Gastrocnemius medialis (tissue), 4 donors: ENCODE measurements around the gene LOXL3. TPM values are rescaled to one million over a fixed set of nuclear protein-coding genes. Genes with fewer than 3 reads are reported as not detected.
A peak's percentile ranks its signal among the peaks of the same experiment; 100 is the strongest.

Experiments used
- ATAC-seq, 2 donors: fragments of 150-250 bp; one replicate each; pipeline ENCODE4 v1.9.1; 2016
- DNase-seq, 2 donors: peaks; one replicate each; pipeline ENCODE4 v3.0.0-alpha.2; 2019
- H3K27ac ChIP-seq, 4 donors: fragments of 200-600 bp; sonication (generic); 1 replicate in 1 of 4; 2 replicates in 3 of 4; pipeline ENCODE4 v1.5.1; 2016 to 2018; ENCODE audit warnings: mild to moderate bottlenecking in 2 of 4, moderate library complexity in 1 of 4
- H3K27me3 ChIP-seq, 3 donors: fragments of 200-600 bp; sonication (generic) in 2 of 3; 1 replicate in 1 of 3; 2 replicates in 2 of 3; pipeline versions ENCODE4 v1.5.1 to v1.6.0; 2016 to 2019; ENCODE audit warnings: mild to moderate bottlenecking in 1 of 3, moderate library complexity in 1 of 3
- H3K36me3 ChIP-seq, 2 donors: fragments of 200-600 bp; sonication (generic) in 1 of 2; one replicate each; pipeline ENCODE4 v1.5.1; 2017 to 2018
- H3K4me1 ChIP-seq, 2 donors: fragments of 200-600 bp; sonication (generic) in 1 of 2; one replicate each; pipeline ENCODE4 v1.5.1; 2016 to 2017; ENCODE audit warnings: mild to moderate bottlenecking in 2 of 2
- H3K4me3 ChIP-seq, 4 donors: fragments of 200-600 bp; sonication (generic) in 3 of 4; 1 replicate in 1 of 4; 2 replicates in 3 of 4; pipeline ENCODE4 v1.5.1; 2016 to 2019; ENCODE audit warnings: mild to moderate bottlenecking in 2 of 4
- H3K9me3 ChIP-seq, 3 donors: fragments of 200-600 bp; sonication (generic) in 2 of 3; 1 replicate in 1 of 3; 2 replicates in 2 of 3; pipeline ENCODE4 v1.5.1; 2016 to 2019
- CTCF ChIP-seq, 5 experiments: fragments of 450-650 bp in 3 of 5; fragments of 200-600 bp in 2 of 5; sonication (generic) in 2 of 5; IDR thresholded peaks in 4 of 5; conservative IDR thresholded peaks in 1 of 5; 1 replicate in 4 of 5; 2 replicates in 1 of 5; pipeline ENCODE4 v1.5.1; 2016 to 2019; ENCODE audit warnings: antibody characterized with exemption in 5 of 5, mild to moderate bottlenecking in 3 of 5, moderate library complexity in 3 of 5
- POLR2A ChIP-seq, 2 donors: fragments of 450-650 bp; IDR thresholded peaks; one replicate each; pipeline ENCODE4 v1.6.1; 2017; ENCODE audit warnings: antibody characterized with exemption in 2 of 2, mild to moderate bottlenecking in 2 of 2, moderate library complexity in 2 of 2
- in situ Hi-C, 4 donors: fragments of 200-750 bp; cut with MboI; loops; one replicate each; pipeline versions ENCODE4 v1.15.0 to v1.8.0; 2017; ENCODE audit warnings: low sequenced_read_pairs in 4 of 4
- intact Hi-C: fragments of 100-400 bp; cut with DNase I; formaldehyde crosslinking; loops from one replicate; pipeline ENCODE4 v1.15.1; 2023; ENCODE audit warnings: low total_unique reads
- total RNA-seq, 4 donors: library from RNA; depleted of rRNA; stranded (reverse); fragments of >200 nt; gene quantifications; one replicate each; pipeline versions ENCODE4 v1.1.0 to v1.2.3, GENCODE V29; 2016

The LOXL3 gene, protein sequence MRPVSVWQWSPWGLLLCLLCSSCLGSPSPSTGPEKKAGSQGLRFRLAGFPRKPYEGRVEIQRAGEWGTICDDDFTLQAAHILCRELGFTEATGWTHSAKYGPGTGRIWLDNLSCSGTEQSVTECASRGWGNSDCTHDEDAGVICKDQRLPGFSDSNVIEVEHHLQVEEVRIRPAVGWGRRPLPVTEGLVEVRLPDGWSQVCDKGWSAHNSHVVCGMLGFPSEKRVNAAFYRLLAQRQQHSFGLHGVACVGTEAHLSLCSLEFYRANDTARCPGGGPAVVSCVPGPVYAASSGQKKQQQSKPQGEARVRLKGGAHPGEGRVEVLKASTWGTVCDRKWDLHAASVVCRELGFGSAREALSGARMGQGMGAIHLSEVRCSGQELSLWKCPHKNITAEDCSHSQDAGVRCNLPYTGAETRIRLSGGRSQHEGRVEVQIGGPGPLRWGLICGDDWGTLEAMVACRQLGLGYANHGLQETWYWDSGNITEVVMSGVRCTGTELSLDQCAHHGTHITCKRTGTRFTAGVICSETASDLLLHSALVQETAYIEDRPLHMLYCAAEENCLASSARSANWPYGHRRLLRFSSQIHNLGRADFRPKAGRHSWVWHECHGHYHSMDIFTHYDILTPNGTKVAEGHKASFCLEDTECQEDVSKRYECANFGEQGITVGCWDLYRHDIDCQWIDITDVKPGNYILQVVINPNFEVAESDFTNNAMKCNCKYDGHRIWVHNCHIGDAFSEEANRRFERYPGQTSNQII
- total RNA-seq = 1 to 10 TPM in 1 of 4 donors, under 1 TPM in 3; 0.65 to 1.3 (median 0.95) TPM

DNA sequence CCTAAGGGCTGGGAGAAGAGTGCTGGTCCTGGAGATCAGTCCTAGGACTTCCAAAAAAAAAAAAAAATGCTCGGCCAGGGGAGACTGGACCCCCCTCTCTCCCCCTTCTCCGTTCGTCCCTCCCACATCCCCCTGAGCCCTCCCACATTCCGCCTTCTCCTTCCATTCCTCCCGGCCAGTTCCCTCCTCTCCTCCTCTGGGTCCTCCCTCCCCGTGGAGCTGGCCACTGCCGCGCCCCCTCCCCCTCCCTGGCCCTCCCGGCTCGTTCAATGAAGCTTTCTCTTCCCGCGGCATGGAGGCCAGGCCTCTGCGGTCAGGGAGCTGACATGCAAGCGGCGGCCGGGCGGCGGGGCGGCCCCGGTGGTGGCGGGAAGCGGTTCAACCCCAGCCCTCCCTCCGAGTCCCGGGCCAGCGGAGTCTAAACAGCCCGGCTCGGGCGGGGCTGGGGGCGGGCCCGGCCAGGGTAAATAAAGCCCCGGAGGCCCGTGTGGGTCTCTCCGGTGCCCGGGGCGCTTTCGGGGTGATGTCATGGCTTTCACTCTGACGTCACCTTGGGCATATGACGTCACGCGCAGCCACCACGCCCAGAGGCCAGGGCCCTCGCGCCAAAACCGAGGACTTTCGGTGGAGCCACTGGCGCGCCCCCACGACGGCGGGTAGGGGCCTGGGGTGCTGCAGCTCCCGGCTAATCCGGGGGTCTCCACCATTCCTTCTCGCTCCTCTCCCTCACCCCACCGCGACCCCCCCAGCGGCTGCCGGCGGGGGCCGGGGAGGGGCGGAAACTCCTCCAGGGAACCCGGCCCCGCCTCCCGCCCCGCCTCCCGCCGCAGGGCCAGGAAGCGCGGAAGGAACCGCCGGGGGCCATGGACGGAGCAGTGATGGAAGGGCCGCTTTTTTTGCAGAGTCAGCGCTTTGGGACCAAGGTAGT lies at the start of gene LOXL3, which contains the start of gene DOK1:
TSS of gene LOXL3 (minus strand) at position 51 of the 928 bp plus-strand sequence. CDS start 1,308 bp downstream, outside the sequence.
TSS of gene DOK1 (plus strand) at position 829 of the 928 bp plus-strand sequence. CDS start at position 864, 35 bp downstream.
- Histone ChIP-seq H3K27ac (peak within 1 kb of the TSS; percentile 76 to 82 (median 77)), H3K27me3 (peaks cover 22 to 46% (median 45%) of the 10 kb centered on the region in 3 donors), H3K36me3 (no peaks in the 10 kb centered on the region), H3K4me1 (peaks cover 0 to 13% of the 10 kb centered on the region in 2 donors), H3K9me3 (no peaks in the 10 kb centered on the region), H3K4me3 (peak within 1 kb of the TSS; percentile 62 to 75 (median 72))
- peak; percentile 62 to 72 for ATAC-seq
- TF ChIP-seq CTCF (IDR thresholded peaks at IDR 0.05 in 4 of 5, conservative IDR thresholded peaks at IDR 0.05 in 1 of 5) (no peak), POLR2A (IDR thresholded peaks at IDR 0.05) (peak in 1 of 2 donors; percentile 8)
- DNase-seq = peak; percentile 59 to 62
- in situ Hi-C loops (no loop called here), intact Hi-C loops (no loop called here)

DNA sequence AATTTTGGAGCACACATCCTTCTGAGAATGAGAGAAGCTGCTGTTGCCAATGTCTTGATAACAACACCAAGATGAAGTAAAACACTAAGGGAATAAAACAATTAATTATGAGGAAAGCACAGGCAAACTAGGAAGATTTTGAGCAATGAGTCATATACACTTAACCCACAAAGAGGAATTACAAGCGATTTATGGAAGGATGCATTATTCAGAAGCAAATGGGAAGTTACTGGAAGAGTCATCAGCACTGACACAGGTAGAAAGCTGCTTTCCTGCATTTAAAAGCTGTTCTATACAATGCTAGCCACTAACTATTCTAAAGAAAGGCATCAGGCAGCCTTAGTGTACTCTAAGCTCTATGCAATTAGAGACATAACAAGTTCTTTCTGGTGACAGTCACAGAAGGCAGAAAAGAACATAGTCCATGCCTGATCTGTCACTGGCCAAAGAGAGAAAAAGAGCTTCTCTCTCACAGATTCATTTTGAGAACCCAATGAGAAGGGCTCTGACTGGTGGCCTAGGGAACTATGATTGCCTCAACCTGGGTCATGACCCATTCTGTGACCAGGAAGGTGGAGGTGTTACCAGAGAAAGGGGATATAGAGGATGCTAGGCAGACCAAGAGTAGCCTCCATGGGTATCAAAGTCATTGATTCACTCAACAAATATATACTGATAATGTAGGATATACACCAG lies 49.0 kb upstream of the LOXL3 start:
- TF ChIP-seq CTCF (IDR thresholded peaks at IDR 0.05 in 4 of 5, conservative IDR thresholded peaks at IDR 0.05 in 1 of 5) (no peak), POLR2A (IDR thresholded peaks at IDR 0.05) (no peak)
- H3K27me3 ChIP-seq = peaks cover 0 to 7% (median 0%) of the 10 kb centered on the region in 3 donors
- H3K4me1 ChIP-seq = no peaks in the 10 kb centered on the region
- in situ Hi-C loops = no loop called here
- H3K27ac ChIP-seq = no peak overlapping the region
- no peaks in the 10 kb centered on the region for H3K36me3 ChIP-seq
- no peaks in the 10 kb centered on the region for H3K9me3 ChIP-seq
- H3K4me3 ChIP-seq = no peak overlapping the region
- ATAC-seq = no peak
- intact Hi-C loops = no loop called here
- DNase-seq = no peak

DNA sequence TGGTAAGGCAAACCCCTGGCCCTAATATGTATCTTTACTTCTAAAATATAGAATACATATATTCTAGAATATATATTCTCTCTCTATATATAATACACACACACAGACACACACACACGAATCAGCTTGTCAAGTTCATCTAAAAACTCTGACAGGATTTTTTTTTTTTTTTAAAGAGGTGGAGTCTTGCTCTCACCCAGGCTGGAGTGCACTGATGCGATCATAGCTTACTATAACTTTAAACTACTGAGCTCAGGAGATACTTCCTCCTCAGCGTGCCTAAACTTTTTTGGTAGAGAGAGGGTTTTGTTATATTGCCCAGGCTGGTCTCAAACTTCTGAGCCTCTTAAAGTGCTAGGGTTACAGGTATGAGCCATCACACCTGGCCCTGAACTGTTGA lies 45.9 kb upstream of the LOXL3 start:
- Histone ChIP-seq H3K36me3 (no peaks in the 10 kb centered on the region), H3K4me1 (no peaks in the 10 kb centered on the region), H3K27ac (no peak overlapping the region), H3K27me3 (peaks cover 0 to 5% (median 5%) of the 10 kb centered on the region in 3 donors), H3K4me3 (no peak overlapping the region), H3K9me3 (no peaks in the 10 kb centered on the region)
- ATAC-seq = no peak
- TF ChIP-seq POLR2A (IDR thresholded peaks at IDR 0.05) (no peak), CTCF (IDR thresholded peaks at IDR 0.05 in 4 of 5, conservative IDR thresholded peaks at IDR 0.05 in 1 of 5) (no peak)
- in situ Hi-C loops = no loop called here
- intact Hi-C loops = no loop called here
- no peak for DNase-seq

- Histone ChIP-seq H3K4me3 (no peak overlapping the region), H3K27me3 (peaks cover 7 to 12% (median 10%) of the 10 kb centered on the region in 3 donors), H3K9me3 (no peaks in the 10 kb centered on the region), H3K27ac (no peak overlapping the region), H3K4me1 (no peaks in the 10 kb centered on the region), H3K36me3 (no peaks in the 10 kb centered on the region)
- in situ Hi-C loops (no loop called here), intact Hi-C loops (no loop called here)
- ATAC-seq (no peak), DNase-seq (no peak)
- TF ChIP-seq CTCF (IDR thresholded peaks at IDR 0.05 in 4 of 5, conservative IDR thresholded peaks at IDR 0.05 in 1 of 5) = no peak
- no peak for TF ChIP-seq POLR2A (IDR thresholded peaks at IDR 0.05)
Observed at GRCh38 chr2:74597410-74597809, 43.7 kb upstream of the LOXL3 start.
